ENCODE results near the gene ARPC5.

Gene ARPC5

DNA sequence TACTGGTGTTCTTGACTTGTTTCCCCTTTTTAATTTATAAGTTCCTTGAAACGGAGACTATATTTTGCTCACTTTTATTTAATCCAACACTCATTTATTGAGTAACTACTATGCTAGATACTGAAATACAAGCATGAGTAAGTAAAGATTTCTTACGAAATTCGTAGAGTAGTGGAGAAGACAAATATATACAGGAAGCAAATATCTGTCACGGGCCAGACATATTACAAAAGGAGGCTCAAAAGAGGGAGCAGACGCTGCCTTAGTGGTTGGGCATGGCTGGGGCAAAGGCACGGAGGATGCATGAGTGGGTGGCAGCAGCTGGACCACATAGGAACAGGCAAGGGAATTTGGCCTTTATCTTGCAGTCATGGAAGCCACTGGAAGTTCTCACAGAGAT, 52.1 kb downstream of the ARPC5 start:
- no peak overlapping the region for H3K27ac ChIP-seq
- no peak for TF ChIP-seq CTCF (conservative IDR thresholded peaks at IDR 0.05)
- no peak for TF ChIP-seq ZFX (IDR thresholded peaks at IDR 0.05)

DNA sequence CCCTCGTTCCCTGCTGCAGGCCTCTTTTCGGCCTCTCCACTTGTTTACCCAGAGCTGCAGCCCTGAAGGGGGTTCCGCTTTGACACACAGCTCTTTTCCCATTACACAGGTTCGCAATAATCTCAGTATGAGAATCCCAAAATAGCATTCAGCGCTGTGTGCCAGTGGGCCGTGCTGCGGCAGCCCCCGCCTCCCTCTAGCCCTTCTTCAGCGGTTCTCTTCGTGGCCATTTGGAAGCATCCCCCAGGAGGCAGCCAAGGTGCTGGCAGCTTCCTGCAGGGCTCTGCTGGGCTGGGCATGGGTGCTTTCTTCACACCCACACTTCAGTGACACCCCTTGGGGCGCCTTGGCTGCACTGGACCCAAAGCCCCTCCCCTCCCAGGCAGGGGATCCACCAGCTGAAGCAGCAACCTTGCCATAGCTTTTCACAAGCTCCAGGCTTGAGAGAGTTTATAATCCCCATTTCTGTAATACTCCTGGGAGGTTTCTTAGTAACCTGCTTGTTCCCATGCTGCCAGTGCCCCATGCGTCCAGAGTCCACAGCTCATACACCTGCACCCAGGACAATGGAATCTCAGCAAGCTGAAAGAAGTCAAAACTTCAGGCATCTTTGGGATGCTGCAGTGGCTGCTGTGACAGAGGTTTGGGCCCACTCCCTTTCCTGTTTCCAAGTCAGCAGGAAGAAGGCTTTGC, 53.4 kb downstream of the ARPC5 start:
- no peak overlapping the region for H3K27ac ChIP-seq
- TF ChIP-seq ZFX (IDR thresholded peaks at IDR 0.05) (no peak), CTCF (conservative IDR thresholded peaks at IDR 0.05) (no peak)

DNA sequence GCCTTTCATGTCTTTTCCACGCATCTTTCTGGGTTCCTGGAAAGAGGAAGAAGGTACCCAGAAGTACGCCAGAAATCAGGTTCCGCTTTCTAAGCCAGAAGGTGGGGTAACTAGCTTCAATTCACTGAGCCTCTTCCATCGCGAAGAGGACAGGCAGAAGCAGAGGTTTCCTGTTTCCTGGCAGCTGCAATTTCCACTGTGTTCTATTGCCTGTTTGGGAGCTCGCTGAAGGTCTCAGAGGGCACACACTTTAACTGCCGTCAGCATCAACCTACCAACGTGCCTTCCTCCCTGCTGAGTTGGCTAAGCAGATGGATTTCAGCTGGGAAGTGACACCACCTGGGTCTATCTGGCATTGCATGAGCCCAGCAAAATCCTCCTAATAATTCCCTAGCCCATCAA, 55.3 kb downstream of the ARPC5 start:
- H3K27ac ChIP-seq: no peak overlapping the region
- TF ChIP-seq ZFX (IDR thresholded peaks at IDR 0.05) (no peak), CTCF (conservative IDR thresholded peaks at IDR 0.05) (peak; percentile 47)

GRCh38 chr1:183578856-183579255, 56.7 kb downstream of the ARPC5 start:
- no peak overlapping the region for H3K27ac ChIP-seq
- TF ChIP-seq ZFX (IDR thresholded peaks at IDR 0.05): no peak
- TF ChIP-seq CTCF (conservative IDR thresholded peaks at IDR 0.05): no peak

GRCh38 chr1:183577897-183578465, 57.6 kb downstream of the ARPC5 start:
- no peak overlapping the region for H3K27ac ChIP-seq
- no peak for TF ChIP-seq ZFX (IDR thresholded peaks at IDR 0.05)
- TF ChIP-seq CTCF (conservative IDR thresholded peaks at IDR 0.05): no peak

- no peak overlapping the region for H3K27ac ChIP-seq
- TF ChIP-seq CTCF (conservative IDR thresholded peaks at IDR 0.05): no peak
- no peak for TF ChIP-seq ZFX (IDR thresholded peaks at IDR 0.05)
Observed at GRCh38 chr1:183576537-183576936, 59.0 kb downstream of the ARPC5 start.

GRCh38 chr1:183575606-183576005, 60.0 kb downstream of the ARPC5 start:
- TF ChIP-seq ZFX (IDR thresholded peaks at IDR 0.05) (no peak), CTCF (conservative IDR thresholded peaks at IDR 0.05) (no peak)
- H3K27ac ChIP-seq: no peak overlapping the region

Data from C4-2B (cell line).